ENCODE data around the gene NKTR. TPM values are rescaled to one million over a fixed set of nuclear protein-coding genes. Genes with fewer than 3 reads are reported as not detected.
A peak's percentile ranks its signal among the peaks of the same experiment; 100 is the strongest.

The NKTR gene
- total and polyA plus RNA-seq, 9 of the 15 experiments (the other 6 are each of a cell fraction or from before 2014, with no cell fraction given), result 19.7 to 123 (median 92.6) TPM

- TF ChIP-seq HINFP (tag; conservative IDR thresholded peaks at IDR 0.05; ENCODE audit: low read depth) (no peak), ZBTB26 (CRISPR knock-in tag; IDR thresholded peaks at IDR 0.05) (no peak), KDM4B (IDR thresholded peaks at IDR 0.05; ENCODE audit: borderline replicate concordance in 2 of 2, low read depth in 1 of 2) (peak in 1 of 2 experiments; percentile 61; a peak in 1 of 4 replicates), CBX2 (IDR thresholded peaks at IDR 0.05; ENCODE audit: insufficient read depth, low read length, poor library complexity, severe bottlenecking) (no peak), RBM17 (IDR thresholded peaks at IDR 0.05; ENCODE audit: borderline replicate concordance, low read depth, low read length) (no peak), BACH1 (tag; IDR thresholded peaks at IDR 0.05) (no peak), HMG20A (CRISPR knock-in tag; conservative IDR thresholded peaks at IDR 0.05) (no peak)
These were observed 631 bp downstream of the NKTR start (continued) for GRCh38 chr3:42600958-42601675.

Data from K562 (cell line).